ENCODE data around the gene C21orf58.

DNA sequence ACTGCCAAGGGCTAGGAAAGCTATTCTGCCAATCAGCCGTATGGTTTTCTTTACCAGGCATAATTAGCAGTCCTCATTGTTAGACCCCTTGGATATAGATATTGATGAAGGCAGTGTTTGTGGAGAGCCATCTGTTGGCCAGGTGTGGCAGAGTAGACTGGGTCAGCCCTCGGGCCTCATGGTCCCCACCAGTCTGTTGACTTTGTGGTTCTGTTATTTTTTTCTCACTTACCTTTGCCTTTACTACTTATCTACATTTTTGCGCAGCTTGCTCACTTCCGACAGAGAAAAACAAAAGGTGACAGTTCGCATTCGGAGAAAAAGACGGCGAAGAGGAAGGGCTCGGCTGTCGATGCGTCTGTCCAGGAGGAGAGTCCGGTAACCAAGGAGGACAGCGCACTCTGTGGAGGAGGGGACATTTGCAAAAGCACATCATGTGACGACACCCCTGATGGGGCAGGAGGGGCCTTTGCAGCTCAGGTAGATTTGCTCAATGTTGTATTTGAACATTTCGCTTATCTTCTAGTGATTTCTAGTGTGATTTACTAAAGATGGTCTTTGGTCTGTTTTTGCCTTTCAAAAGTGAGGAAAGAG, 2.5 kb upstream of the C21orf58 start:
- TF ChIP-seq, protein P1, sequence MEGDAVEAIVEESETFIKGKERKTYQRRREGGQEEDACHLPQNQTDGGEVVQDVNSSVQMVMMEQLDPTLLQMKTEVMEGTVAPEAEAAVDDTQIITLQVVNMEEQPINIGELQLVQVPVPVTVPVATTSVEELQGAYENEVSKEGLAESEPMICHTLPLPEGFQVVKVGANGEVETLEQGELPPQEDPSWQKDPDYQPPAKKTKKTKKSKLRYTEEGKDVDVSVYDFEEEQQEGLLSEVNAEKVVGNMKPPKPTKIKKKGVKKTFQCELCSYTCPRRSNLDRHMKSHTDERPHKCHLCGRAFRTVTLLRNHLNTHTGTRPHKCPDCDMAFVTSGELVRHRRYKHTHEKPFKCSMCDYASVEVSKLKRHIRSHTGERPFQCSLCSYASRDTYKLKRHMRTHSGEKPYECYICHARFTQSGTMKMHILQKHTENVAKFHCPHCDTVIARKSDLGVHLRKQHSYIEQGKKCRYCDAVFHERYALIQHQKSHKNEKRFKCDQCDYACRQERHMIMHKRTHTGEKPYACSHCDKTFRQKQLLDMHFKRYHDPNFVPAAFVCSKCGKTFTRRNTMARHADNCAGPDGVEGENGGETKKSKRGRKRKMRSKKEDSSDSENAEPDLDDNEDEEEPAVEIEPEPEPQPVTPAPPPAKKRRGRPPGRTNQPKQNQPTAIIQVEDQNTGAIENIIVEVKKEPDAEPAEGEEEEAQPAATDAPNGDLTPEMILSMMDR (IDR thresholded peaks at IDR 0.05 in 2 of 3, conservative IDR thresholded peaks at IDR 0.05 in 1 of 3; ENCODE audit: borderline replicate concordance in 1 of 3, insufficient read depth in 1 of 3, low read depth in 2 of 3, low read length in 2 of 3): peak in 1 of 3 experiments; percentile 37; a peak in 3 of 6 replicates
- no peak for TF ChIP-seq POLR2A (IDR thresholded peaks at IDR 0.05; ENCODE audit: borderline replicate concordance, extremely low read depth, insufficient read depth, insufficient read length)
- TF ChIP-seq EZH2phosphoT487 (IDR thresholded peaks at IDR 0.05; ENCODE audit: borderline replicate concordance): no peak
- no peak for TF ChIP-seq ZBTB33 (IDR thresholded peaks at IDR 0.05; ENCODE audit: extremely low read depth, insufficient replicate concordance, low read length)
- TF ChIP-seq JUND (IDR thresholded peaks at IDR 0.05): no peak
- no peak for TF ChIP-seq POLR2AphosphoS5 (IDR thresholded peaks at IDR 0.05; ENCODE audit: low read depth, low read length)
- TF ChIP-seq ATF3 (IDR thresholded peaks at IDR 0.05): no peak
- TF ChIP-seq FOSL1 (IDR thresholded peaks at IDR 0.05; ENCODE audit: low read depth): no peak
- TF ChIP-seq YY1 (IDR thresholded peaks at IDR 0.05; ENCODE audit: extremely low read depth, insufficient replicate concordance, low read depth, low read length): no peak
- no peak for TF ChIP-seq EZH2 (IDR thresholded peaks at IDR 0.05)
- TF ChIP-seq, protein P2, sequence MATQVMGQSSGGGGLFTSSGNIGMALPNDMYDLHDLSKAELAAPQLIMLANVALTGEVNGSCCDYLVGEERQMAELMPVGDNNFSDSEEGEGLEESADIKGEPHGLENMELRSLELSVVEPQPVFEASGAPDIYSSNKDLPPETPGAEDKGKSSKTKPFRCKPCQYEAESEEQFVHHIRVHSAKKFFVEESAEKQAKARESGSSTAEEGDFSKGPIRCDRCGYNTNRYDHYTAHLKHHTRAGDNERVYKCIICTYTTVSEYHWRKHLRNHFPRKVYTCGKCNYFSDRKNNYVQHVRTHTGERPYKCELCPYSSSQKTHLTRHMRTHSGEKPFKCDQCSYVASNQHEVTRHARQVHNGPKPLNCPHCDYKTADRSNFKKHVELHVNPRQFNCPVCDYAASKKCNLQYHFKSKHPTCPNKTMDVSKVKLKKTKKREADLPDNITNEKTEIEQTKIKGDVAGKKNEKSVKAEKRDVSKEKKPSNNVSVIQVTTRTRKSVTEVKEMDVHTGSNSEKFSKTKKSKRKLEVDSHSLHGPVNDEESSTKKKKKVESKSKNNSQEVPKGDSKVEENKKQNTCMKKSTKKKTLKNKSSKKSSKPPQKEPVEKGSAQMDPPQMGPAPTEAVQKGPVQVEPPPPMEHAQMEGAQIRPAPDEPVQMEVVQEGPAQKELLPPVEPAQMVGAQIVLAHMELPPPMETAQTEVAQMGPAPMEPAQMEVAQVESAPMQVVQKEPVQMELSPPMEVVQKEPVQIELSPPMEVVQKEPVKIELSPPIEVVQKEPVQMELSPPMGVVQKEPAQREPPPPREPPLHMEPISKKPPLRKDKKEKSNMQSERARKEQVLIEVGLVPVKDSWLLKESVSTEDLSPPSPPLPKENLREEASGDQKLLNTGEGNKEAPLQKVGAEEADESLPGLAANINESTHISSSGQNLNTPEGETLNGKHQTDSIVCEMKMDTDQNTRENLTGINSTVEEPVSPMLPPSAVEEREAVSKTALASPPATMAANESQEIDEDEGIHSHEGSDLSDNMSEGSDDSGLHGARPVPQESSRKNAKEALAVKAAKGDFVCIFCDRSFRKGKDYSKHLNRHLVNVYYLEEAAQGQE (IDR thresholded peaks at IDR 0.05; ENCODE audit: low read depth): no peak
